GM21737 (cell line): ENCODE results near the gene DDX51.
"Not testable (repeated sequence)": the region's sequence is repeated elsewhere in the genome, so short reads cannot be mapped to it uniquely, and the experiment has no call there.

Source experiments
- ATAC-seq: cut with Tn5 transposase; IDR thresholded peaks from one replicate; pipeline ENCODE4 v1.9.1; 2021; ENCODE audit warnings: mild to moderate bottlenecking, moderate library complexity; ENCODE audit not compliant: unreplicated experiment

The DDX51 gene

GRCh38 chr12:132155771-132156572 is 11.9 kb upstream of the DDX51 start:
- ATAC-seq = no peak

- ATAC-seq = no peak
Observed at GRCh38 chr12:132154941-132155770, 11.0 kb upstream of the DDX51 start.

- ATAC-seq = peak; percentile 3
Observed at GRCh38 chr12:132154341-132154761, 10.2 kb upstream of the DDX51 start.

GRCh38 chr12:132153501-132154340 is 9.6 kb upstream of the DDX51 start:
- peak; percentile 86 for ATAC-seq

- ATAC-seq = no peak
Observed at GRCh38 chr12:132152953-132153352, 8.8 kb upstream of the DDX51 start.

- no peak for ATAC-seq
Observed at GRCh38 chr12:132152411-132152821, 8.3 kb upstream of the DDX51 start.

- no peak for ATAC-seq
Observed at GRCh38 chr12:132151766-132152410, 7.8 kb upstream of the DDX51 start.

- no peak for ATAC-seq
Observed at GRCh38 chr12:132151145-132151765, 7.1 kb upstream of the DDX51 start.

- ATAC-seq = no peak
Observed at GRCh38 chr12:132150780-132151144, 6.6 kb upstream of the DDX51 start.

GRCh38 chr12:132149526-132149925 is 5.4 kb upstream of the DDX51 start:
- not testable (repeated sequence) for ATAC-seq

GRCh38 chr12:132148368-132149045 is 4.4 kb upstream of the DDX51 start:
- ATAC-seq = no peak

GRCh38 chr12:132147423-132148367 is 3.6 kb upstream of the DDX51 start:
- ATAC-seq = no peak

- ATAC-seq = no peak
Observed at GRCh38 chr12:132146772-132147422, 2.8 kb upstream of the DDX51 start.

GRCh38 chr12:132146098-132146497 is 2.0 kb upstream of the DDX51 start:
- ATAC-seq = no peak

GRCh38 chr12:132145334-132145733 is 1.2 kb upstream of the DDX51 start:
- ATAC-seq = no peak

GRCh38 chr12:132144810-132145168 is 670 bp upstream of the DDX51 start:
- peak; percentile 2 for ATAC-seq

GRCh38 chr12:132143336-132144071 is 615 bp downstream of the DDX51 start:
- ATAC-seq = peak; percentile 16
